Hepatocyte (in vitro differentiated cells): Measurements from ENCODE around the gene DNAJA3.

Experiments used
- CTCF ChIP-seq: fragments of 200-600 bp; sonication (generic); IDR thresholded peaks from 2 replicates; pipeline ENCODE4 v1.5.1; 2016; ENCODE audit warnings: antibody characterized with exemption, mild to moderate bottlenecking; ENCODE audit not compliant: poor library complexity
- EZH2 ChIP-seq: fragments of 200-600 bp; sonication (generic); IDR thresholded peaks from 2 replicates; pipeline ENCODE4 v1.6.1; 2016; ENCODE audit warnings: antibody characterized with exemption, mild to moderate bottlenecking, borderline replicate concordance
- EZH2phosphoT487 ChIP-seq: fragments of 200-600 bp; sonication (generic); IDR thresholded peaks from one replicate; pipeline ENCODE4 v1.6.1; 2018; ENCODE audit warnings: antibody characterized with exemption, mild to moderate bottlenecking, low read depth, moderate library complexity; ENCODE audit not compliant: unreplicated experiment, severe bottlenecking

GRCh38 chr16:4415538-4416199, 10.0 kb upstream of the DNAJA3 start:
- TF ChIP-seq CTCF (no peak), EZH2 (no peak), EZH2phosphoT487 (no peak)
